Forelimb muscle (tissue), 1 donor: ENCODE measurements around the gene LIMK1. TPM values are rescaled to one million over a fixed set of nuclear protein-coding genes. Genes with fewer than 3 reads are reported as not detected.

Source experiments
- DNase-seq: peaks from one replicate; pipeline ENCODE4 v3.0.0-alpha.2; 2013; ENCODE audit warnings: low read depth
- polyA plus RNA-seq: library from polyadenylated mRNA; unstranded; fragments of 120-200 nt; gene quantifications from one replicate; pipeline ENCODE4 v1.2.1, GENCODE V29; 2013; ENCODE audit not compliant: insufficient read length

The LIMK1 gene
- polyA plus RNA-seq, 1 donor: 13.9 TPM

DNA sequence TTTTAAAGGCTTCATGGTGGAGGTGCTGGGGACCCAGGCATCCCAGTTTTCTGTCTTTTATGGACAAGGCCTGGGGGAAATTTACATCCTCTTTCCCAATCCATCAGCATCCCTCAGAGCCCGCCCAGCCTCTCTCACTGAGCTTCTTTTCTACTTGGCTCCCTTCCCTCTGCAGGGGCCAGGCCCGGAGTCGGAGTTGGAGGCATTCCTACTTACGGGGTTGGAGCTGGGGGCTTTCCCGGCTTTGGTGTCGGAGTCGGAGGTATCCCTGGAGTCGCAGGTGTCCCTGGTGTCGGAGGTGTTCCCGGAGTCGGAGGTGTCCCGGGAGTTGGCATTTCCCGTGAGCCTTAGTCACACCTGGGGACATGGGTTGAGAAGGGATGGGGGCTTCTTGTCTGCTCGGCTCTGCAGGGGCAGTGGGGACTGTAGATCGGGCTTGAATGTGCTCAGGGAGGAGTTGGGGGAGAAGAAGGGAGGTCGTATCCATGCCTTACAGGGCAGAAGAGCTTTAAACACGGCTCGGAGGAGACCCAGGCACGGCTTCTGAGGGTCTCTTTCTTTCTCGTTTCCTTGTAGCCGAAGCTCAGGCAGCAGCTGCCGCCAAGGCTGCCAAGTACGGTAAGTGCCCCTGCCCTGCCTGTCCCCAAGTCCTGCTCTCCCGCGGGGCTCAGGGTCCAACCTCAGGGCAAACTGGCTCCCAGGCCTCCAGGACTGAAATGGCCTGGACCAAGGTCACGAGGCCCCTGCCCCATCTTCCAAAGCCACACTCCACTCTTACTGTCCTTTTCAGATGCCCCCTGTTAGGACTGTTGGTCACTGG lies 27.3 kb upstream of the LIMK1 start:
- DNase-seq: no peak

DNA sequence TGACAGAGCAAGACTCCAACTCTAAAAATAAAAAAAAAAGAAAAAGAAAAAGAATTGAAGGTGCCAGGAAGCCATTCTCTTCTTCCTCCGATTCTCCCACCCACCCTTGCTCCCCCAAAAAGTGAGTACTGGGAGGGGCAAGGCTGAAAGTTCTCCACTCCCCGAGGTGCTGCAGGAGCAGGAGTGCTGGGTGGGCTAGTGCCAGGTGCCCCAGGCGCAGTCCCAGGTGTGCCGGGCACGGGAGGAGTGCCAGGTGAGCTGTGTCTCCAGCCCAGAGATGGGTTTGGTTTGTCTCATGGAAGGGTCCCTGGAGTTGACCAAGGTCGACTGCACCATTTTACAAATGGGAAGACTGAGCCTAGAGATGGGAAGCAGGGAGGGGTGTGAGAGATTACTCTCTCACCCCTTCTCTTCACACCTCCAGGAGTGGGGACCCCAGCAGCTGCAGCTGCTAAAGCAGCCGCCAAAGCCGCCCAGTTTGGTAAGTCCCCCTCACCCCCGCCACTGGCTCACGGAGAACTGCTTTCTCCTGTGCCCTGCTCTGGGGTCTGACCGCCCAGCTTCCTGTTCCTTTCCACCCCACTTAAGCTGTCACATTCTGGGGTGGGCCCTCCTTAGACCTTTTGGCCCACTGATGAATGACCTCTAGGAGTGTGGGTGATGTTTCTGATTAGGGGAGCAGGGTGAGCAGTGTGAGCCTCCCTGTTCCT lies 26.2 kb upstream of the LIMK1 start:
- DNase-seq: no peak

DNA sequence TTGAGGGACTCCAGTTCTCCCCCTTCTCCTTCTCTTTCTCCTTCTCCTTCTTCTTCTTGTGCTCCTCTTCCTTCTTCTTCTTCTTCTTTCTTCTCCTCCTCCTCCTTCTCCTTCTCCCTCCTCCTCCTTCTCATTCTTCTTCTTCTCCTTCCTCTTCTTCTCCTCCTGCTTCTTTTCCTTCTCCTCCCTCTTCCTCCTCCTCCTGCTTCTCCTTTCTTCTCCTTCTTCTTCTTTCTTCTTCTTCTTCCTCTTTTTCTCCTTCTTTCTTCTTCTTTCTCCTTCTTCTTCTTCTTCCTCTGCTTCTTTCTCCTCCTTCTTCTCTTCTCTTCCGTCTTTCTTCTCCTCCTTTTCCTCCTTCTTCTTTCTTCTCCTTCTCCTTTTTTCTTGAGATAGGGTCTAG lies 25.6 kb upstream of the LIMK1 start:
- DNase-seq: no peak

- DNase-seq: no peak
Observed at GRCh38 chr7:74058486-74058885, 25.1 kb upstream of the LIMK1 start.

- no peak for DNase-seq
Observed at GRCh38 chr7:74059037-74059436, 24.6 kb upstream of the LIMK1 start.

DNA sequence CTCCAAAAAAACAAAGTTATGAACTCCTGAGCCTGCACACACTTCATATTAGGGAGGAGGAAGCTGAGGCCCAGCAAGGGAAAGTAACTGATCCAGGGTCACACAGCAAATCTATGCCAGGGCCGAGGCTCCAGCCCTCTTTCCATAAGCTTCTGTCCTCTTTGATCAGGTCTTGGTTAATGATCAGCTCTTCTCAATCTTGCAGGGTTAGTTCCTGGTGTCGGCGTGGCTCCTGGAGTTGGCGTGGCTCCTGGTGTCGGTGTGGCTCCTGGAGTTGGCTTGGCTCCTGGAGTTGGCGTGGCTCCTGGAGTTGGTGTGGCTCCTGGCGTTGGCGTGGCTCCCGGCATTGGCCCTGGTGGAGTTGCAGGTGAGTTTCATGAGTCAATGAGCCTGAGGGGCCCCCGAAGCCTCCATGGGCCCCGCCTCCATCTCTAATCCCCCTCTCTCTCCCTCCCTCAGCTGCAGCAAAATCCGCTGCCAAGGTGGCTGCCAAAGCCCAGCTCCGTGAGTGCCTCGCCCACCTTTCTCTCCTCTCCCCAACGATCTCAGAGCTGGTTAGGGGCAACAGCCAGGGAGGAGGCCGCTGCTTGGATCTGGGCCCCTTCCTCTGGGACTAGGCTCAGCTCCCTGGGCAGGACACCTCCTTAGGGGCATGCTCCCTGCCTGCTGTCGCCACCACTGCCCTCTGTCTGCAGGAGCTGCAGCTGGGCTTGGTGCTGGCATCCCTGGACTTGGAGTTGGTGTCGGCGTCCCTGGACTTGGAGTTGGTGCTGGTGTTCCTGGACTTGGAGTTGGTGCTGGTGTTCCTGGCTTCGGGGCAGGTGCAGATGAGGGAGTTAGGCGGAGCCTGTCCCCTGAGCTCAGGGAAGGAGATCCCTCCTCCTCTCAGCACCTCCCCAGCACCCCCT lies 23.7 kb upstream of the LIMK1 start:
- no peak for DNase-seq

DNA sequence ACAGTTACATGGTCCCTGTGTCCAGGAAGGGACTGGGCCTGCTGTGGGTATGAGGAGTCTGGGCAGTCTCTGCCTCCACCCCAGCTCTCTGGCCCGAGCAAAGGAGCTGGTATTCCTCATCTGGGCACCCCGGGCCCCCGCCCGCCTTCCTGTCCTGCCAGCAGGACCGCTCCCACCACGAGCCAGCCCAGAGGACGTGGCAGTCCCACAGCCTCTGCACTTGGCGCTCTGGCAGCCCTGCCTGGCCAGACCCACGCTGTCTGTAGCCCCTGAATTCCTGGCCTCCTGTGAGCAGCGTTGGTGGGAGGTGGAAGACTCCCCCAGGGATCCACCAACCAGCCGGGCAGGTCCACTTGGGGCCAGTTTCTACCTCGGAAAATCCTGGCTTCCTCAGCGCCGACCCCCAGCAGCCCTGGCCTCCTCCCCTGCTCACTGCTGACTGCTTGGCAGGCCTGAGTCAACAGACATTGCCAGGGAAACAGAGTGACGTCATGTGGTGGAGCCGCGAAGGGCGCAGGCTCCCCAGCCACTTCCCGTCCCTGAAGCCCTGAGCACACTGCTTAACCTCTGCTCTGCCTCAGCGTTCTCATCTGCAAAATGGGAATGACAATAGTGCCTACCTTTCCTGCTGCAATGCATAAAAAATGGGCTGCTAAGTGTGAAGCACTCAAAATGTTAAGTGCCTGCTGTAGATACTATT lies 21.6 kb upstream of the LIMK1 start:
- DNase-seq: peak; percentile 31

DNA sequence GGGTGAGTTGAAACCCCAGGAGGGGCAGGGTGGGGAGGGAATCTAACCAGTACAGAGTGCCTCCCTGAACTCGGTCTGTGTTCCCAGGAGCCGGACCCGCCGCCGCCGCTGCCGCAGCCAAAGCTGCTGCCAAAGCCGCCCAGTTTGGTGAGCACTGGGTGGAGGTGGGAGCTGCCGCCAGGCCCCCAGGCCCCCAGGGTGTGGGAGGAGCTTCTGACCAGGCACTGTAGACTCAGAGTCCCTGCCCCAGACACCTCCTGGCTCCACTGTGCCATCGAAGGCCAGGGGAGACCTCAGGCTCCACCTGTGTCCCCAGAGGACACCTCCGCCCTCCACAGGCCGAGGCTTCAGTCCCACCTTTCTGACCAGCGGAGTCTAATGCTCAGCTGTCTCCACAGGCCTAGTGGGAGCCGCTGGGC lies 20.4 kb upstream of the LIMK1 start:
- DNase-seq: no peak

DNA sequence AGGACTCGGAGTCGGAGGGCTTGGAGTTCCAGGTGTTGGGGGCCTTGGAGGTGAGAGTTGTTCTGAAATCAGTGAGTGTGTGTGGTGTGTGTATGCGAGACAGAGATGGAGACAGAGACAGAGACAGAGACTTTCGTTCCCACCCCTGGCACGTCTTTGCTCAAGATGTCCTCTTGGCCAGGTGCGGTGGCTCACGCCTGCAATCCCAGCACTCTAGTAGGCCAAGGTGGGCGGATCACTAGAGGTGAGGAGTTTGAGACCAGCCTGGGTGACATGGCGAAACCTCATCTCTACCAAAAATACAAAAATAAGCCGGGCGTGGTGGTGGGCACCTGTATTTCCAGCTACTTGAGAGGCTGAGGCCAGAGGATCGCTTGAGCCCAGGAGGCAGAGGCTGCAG lies 20.0 kb upstream of the LIMK1 start:
- no peak for DNase-seq

DNA sequence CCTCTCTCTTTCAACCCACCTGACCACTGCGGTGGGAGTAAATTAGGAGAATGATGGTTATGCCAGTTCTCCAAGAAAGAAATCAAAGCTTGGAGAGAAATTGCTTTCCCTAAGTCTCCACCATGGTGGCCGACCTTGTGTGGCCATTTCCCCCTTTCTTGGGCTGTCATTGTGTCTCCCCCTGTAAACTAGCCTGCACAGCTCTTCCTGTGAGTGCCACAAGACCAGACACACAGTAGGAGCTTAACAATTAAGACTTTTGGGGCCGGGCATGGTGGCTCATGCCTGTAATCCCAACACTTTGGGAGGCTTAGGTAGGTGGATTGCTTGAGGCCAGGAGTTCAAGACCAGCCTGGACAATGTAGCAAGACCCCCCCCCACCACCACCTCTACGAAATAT lies 18.9 kb upstream of the LIMK1 start:
- DNase-seq: no peak

DNA sequence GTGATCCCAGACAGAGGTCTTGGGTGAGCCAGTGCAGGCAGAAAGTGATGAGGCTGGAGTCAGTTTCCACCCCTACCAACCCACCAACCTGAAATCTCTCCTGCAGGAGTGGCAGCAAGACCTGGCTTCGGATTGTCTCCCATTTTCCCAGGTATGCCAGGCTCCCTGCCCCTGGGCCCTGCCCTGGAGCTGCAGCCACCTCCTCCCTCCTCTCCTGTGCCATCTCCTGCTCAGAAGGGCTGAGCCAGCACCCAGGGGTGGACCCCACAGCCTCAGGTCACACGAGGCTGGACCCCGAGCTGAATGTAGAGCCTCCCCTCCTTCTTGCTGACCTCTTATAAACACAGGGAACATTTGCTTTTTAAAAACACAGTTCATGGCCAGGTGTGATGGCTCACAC lies 17.0 kb upstream of the LIMK1 start:
- DNase-seq: no peak

DNA sequence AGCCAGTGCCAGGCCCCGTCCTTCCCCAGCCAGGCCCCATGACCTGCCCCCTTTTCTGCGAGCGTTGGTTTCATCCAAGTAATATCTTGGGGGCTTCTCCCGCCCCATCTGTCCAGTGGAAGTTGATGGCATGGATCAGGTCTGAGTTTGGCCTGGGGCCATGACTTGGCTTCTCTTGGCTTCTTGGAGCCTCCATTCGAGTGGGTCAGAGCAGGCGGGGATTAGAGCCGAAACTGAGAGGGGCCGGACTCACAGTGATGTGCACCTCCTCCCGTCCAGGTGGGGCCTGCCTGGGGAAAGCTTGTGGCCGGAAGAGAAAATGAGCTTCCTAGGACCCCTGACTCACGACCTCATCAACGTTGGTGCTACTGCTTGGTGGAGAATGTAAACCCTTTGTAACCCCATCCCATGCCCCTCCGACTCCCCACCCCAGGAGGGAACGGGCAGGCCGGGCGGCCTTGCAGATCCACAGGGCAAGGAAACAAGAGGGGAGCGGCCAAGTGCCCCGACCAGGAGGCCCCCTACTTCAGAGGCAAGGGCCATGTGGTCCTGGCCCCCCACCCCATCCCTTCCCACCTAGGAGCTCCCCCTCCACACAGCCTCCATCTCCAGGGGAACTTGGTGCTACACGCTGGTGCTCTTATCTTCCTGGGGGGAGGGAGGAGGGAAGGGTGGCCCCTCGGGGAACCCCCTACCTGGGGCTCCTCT lies 15.1 kb upstream of the LIMK1 start:
- no peak for DNase-seq

- DNase-seq: no peak
Observed at GRCh38 chr7:74069086-74069541, 14.5 kb upstream of the LIMK1 start.

- DNase-seq: no peak
Observed at GRCh38 chr7:74069790-74070618, 13.6 kb upstream of the LIMK1 start.

DNA sequence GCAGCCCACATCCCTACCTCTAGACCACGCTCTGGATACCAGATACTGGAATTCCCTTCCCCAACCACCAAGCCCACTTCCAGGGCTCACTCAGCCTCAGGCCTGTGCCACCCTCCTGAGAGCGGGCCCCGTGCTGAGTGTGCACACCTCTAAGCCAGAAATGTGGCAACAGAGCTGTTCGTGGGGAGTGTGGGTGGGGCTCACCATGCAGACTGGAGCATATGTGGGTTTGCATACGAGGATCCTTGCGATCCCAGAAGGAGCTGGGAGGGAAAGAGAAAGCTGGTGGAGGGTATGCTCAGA lies 13.0 kb upstream of the LIMK1 start:
- DNase-seq: no peak

DNA sequence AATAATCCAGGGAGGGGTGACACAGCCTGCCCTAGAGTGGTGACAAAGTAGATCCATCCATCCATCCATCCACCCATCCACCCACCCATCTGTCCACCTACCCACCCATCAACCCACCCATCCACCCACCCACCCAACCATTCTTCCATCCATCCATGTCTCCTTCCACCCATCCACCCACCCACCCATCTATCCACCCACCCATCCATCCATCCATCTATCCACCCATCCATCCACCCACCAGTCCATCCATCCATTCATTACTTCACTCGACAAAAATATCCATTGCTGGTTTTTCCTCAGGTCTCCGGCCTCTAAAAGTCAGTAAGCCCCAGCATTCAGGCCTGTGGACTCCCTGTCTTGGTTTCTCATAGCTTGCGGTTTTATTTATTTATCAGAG lies 12.5 kb upstream of the LIMK1 start:
- DNase-seq: no peak

- no peak for DNase-seq
Observed at GRCh38 chr7:74074770-74075169, 8.8 kb upstream of the LIMK1 start.

GRCh38 chr7:74078461-74078860 lies 5.1 kb upstream of the LIMK1 start:
- no peak for DNase-seq

DNA sequence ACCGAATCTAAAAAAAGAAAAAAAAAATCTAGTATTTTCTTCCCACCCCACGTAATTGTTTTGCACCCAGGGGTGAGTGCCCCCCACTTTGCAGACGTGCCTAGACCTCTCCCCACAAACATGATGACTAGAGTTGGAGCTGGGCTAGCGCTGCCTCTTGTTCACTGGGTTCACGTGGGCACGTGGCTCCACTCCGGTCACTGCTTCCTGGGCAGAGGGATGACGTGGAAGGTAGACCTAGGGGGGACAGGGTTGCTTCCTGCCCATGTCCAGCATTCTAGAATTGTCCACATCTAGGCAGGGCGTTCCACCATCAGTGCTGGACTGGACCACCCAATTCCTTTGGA lies 861 bp upstream of the LIMK1 start:
- no peak for DNase-seq
